ENCODE results near the gene MRPS6.

The MRPS6 gene

GRCh38 chr21:34135330-34135729 is 62.0 kb downstream of the MRPS6 start:
- no peak for DNase-seq

DNA sequence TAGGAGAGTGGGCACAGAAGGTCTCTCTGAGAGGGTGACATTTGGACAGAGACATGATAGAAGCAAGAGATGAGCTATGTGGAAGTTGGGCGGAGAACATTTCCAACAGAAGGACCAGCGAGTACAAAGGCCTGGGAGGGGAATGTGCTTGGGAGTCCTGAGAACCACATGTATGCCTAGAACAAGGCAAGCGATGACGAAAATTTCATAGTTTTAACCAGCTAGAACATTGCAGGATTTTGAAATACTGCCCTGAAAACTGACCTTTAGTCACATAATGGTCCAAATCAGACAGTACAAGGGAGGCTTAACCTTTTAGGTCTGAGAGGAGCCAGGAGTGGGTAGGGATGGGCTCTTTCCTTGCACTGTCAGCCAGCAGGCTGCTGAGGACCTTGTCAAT is 68.0 kb downstream of the MRPS6 start:
- DNase-seq, result no peak

DNA sequence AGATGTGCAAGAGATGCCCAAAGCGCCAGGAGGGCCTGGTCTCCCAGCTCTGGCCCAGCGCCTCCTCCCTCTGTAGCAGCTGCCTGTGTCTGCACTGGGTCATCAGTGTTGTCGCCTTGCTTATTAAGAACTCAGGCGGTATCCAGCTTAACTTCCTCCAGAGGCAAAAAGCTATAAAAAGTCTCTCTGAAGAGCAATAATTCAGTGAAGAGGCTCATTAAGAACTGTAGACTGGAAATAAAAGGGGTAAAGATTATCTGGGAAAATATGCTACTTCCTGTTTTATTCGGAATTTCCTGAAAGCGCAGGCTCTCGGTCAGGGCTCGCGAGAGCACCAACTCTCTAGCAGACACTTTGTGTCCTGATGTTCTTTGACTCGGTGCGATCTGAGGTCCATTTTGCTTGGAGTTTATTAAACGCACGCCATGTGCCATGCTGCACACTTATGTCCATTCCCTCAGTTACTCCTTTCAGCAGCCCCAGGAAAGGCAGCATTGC is 70.4 kb downstream of the MRPS6 start:
- DNase-seq, result no peak

DNA sequence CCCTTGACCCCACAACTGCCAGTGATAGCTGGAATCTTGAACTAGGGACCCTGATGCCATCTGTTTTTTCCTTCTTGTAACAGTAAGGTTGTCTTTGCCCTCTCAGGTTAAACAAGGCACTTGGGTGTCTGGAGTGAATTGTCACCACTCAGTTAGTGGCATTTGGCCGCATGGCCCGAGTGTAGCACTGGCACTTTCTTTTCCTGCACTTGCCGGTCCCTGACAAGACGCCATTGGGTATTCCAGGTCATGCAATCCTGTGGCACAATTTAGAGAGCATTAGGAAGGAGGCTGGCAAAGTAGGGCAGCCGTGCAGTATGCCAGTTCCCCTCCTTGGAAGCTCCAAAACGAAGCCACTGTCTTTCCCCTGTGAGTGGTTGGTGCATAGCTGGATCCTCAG is 70.8 kb downstream of the MRPS6 start:
- no peak for DNase-seq

- DNase-seq, result no peak
Observed at GRCh38 chr21:34147792-34148418, 74.5 kb downstream of the MRPS6 start.

DNA sequence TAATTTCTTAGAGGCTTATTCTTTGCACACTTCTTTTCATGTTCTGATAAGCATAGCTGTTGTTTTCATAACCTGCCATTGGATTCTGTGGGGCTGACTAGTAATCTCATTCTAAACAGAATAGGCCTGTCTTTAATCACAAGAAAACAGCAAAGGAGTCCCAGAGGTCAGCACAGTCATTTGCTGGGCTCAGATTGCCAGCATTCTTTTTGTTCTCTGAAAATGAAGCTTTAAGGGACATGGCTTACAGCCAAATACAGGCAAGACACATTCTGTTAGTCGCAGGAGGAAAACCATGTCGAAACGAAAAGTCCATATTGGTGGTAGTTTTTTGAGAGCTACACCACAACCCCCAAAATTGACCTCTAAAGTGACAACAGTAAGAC is 75.0 kb downstream of the MRPS6 start:
- DNase-seq, result no peak

DNA sequence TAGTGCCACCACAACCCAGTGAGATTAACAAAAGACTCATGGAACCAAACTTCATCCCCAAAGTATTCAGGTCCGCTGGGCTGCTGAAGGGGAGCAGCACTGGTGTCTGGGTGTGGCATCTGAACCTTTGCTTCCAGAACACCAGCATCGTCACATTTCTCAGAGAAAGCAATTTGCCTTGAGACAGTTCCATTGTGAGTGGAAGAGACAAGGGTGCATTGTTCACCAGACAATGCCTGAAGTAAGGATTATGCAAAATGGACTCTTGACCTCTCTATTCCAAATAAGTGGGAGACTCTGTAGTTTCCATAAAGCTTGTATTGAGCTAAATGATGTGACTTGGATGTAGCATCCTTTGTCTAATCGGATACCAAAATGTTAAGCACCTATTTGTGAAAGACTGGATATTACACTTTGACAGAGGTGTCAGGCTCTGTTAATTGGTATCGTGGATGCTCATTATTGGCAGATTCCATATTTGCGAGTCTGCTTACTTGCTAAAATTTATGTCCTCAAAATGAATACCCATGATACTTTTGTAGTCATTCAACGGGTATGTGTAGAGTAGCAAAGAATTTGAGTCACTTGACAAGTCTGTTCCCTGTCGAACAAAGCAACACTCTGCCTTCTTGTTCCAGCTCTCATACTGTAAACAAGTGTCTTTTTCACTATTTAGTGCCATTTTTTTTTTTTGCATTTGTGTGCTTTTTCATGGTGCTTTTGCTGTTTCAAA is 75.6 kb downstream of the MRPS6 start:
- no peak for DNase-seq

GRCh38 chr21:34152500-34152899 is 79.1 kb downstream of the MRPS6 start:
- DNase-seq, result no peak

- no peak for DNase-seq
Observed at GRCh38 chr21:34154878-34155277, 81.5 kb downstream of the MRPS6 start.

- DNase-seq, result no peak
Observed at GRCh38 chr21:34156957-34157356, 83.6 kb downstream of the MRPS6 start.

- no peak for DNase-seq
Observed at GRCh38 chr21:34157521-34157920, 84.1 kb downstream of the MRPS6 start.

DNA sequence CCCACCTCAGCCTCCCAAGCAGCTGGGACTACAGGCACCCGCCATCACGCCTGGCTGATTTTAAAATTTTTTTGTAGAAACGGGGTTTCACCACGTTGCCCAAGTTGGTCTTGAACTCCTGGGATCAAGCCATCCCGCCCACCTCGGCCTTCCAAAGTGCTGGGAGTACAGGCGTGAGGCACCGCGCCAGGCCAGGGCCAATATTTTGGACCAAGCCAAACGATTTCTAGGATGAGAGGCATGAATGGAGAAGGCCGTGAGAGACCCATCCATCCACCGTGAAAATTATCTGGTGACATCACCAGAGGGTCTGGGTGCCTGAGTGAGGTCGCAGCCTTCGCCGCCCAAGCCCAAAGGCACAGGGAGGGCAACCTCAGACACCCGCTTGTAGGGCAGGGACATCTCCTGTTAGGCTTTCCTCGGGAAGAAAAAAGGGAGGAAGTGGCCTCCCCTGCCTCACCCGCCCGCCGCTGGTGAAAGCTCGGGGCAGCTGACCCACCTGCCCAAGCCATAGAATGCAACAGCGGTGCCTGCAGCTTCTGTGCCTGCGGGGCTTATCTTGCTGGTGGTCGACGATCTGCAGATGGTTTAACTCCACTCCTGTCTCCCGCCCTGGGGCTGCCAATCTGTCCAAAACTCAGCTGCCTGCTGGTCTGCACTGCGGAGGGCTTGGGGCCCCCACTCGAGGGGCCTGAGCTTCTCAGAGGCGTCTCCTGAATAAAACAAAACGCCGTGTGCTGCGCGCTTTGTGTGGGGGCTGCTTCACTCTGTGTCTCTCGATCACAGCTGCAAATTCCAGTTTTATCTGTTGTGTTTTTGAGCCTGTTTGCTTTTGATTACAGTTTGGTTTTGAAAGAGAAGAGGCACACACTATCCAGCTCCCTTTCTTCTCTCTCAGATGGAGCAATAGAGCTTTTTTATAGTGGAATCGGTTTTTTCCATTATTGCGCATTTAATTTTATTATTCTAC is 85.8 kb downstream of the MRPS6 start:
- no peak for DNase-seq

- DNase-seq, result no peak
Observed at GRCh38 chr21:34166468-34166867, 93.1 kb downstream of the MRPS6 start.

DNA sequence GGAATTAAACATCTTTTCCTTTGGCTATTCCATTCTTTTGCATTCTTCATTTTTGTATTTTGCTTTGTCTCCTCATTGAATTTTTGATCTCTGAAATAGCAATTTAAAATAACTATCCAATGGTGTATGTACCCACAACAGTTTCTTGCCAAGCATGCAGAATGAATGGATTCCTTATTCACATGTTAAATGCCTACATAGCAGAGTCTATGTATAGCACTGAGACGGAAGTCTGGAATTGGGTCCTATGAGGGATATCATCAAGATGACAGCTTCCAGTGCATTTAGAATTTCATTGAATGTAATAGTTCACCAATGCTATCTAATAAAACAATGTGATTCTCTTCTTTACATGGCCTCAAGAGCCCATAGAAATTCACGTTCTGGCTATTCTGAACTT is 97.5 kb downstream of the MRPS6 start:
- no peak for DNase-seq

DNA sequence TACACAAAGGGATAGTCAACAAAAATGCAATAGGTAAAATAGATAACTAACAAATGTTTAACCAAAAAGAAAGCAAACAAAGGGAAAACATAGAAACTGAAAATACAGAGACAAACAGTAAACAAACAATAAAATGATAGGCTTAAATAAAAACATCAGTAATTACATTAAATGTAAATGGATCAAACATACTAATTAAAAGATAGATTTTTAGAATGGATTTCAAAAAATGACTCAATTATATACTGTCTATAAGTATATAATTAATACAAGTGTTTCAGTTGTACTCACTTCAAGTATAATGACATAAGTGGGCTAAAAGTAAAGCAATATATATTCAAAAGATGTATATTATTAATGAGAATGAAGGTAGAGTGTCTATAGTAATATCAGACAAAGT is 101.1 kb downstream of the MRPS6 start:
- no peak for DNase-seq

- DNase-seq, result no peak
Observed at GRCh38 chr21:34176448-34176847, 103.1 kb downstream of the MRPS6 start.

DNA sequence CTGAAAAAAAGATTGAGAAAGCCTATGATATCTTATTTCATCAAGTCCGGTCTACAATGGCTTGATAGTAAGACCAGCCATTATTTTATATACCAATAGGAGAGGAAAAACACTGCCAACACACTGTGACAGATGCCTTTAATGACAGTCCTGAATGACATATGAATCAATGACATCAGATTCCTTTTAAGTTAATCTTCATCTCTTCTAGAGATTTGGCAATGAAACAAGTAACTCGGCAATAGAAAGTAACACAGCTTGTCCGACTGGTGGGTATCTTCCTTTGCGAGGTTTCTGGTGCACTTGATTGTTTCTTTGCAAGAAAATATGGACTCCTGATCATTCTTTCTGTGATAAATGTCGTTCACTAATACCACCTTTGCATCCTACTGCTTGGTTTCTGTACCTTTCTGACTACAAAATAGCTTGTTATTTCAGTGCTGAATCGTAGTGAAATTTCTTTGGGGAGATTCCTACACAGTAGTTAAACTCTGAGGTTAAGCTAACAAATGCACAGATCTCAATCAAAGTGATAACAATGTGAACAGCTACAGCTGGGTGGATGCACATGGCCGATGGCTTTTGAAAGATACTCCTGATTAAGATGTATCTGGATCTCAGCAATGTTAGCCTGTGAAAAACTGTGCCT is 104.7 kb downstream of the MRPS6 start:
- no peak for DNase-seq

GRCh38 chr21:34179204-34179935 is 106.0 kb downstream of the MRPS6 start:
- DNase-seq, result no peak

- no peak for DNase-seq
Observed at GRCh38 chr21:34180407-34180806, 107.0 kb downstream of the MRPS6 start.

DNA sequence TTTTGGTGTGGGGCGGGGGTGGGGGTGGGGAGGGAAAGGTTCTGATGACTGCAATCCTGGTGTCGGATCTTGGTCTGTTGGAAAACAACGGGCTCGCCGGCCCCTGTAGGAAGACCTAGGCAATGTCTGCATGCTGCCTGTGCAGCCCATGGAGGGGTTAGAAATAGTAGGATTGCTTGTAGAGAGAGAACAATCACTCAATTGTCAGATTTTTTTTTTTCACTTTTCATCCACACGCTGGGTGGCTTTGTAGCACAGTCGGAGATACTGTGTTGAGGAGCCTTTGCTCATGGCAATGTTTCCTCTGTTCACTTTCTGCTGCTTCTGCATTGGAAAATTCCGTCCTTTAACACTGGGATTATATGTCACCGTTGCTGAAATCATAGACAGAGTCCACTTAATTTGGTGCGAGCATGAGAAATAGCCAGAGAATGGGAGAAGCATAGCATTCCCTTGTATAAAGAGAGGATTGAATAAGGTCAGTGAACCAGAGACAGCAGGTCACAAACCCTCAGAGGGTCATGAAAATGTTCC is 107.5 kb downstream of the MRPS6 start:
- no peak for DNase-seq

- DNase-seq, result no peak
Observed at GRCh38 chr21:34181431-34182039, 108.2 kb downstream of the MRPS6 start.

DNA sequence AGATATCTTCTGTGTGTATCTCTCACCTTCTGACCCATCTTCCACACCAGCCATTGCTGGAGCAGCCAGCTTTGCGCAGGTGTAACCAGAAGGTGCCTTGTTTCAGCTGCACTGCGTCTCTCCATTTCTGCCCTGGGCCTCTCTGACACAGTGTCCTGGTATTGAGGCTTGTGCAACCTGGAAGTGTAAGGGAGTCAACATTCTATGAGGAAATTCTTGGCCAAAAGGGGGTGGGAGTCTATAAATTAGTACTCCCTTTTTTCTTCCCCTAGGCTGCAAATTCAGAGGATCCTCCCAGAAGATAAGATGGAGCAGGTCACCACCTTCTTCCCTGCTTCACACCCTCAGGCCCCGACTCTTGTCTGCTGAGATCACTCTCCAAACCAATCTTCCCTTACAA is 109.1 kb downstream of the MRPS6 start:
- DNase-seq, result no peak
